ENCODE data around the gene CCN5.

- TF ChIP-seq, protein P1, sequence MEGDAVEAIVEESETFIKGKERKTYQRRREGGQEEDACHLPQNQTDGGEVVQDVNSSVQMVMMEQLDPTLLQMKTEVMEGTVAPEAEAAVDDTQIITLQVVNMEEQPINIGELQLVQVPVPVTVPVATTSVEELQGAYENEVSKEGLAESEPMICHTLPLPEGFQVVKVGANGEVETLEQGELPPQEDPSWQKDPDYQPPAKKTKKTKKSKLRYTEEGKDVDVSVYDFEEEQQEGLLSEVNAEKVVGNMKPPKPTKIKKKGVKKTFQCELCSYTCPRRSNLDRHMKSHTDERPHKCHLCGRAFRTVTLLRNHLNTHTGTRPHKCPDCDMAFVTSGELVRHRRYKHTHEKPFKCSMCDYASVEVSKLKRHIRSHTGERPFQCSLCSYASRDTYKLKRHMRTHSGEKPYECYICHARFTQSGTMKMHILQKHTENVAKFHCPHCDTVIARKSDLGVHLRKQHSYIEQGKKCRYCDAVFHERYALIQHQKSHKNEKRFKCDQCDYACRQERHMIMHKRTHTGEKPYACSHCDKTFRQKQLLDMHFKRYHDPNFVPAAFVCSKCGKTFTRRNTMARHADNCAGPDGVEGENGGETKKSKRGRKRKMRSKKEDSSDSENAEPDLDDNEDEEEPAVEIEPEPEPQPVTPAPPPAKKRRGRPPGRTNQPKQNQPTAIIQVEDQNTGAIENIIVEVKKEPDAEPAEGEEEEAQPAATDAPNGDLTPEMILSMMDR (IDR thresholded peaks at IDR 0.05), result no peak
- TF ChIP-seq POLR2A (IDR thresholded peaks at IDR 0.05), result no peak
Measured at GRCh38 chr20:44714701-44715498, at the start of gene CCN5.

Data from ovary (tissue), 3 donors.